Retinal pigment epithelial cell (primary cell): ENCODE measurements around the gene CPA2.

Experiments
- DNase-seq: peaks from one replicate; pipeline ENCODE4 v3.0.0-alpha.2; 2010; ENCODE audit warnings: low read depth
- H3K4me3 ChIP-seq: 2 replicates; pipeline ENCODE4 v1.5.1; 2011; ENCODE audit warnings: mild to moderate bottlenecking, low read length, control low read depth, moderate library complexity
- TF ChIP-seq, protein P1 (sequence below): conservative IDR thresholded peaks from 2 replicates; pipeline ENCODE4 v1.5.1; 2011; ENCODE audit warnings: low read depth, low read length, control low read depth, inconsistent platforms

The CPA2 gene

DNA sequence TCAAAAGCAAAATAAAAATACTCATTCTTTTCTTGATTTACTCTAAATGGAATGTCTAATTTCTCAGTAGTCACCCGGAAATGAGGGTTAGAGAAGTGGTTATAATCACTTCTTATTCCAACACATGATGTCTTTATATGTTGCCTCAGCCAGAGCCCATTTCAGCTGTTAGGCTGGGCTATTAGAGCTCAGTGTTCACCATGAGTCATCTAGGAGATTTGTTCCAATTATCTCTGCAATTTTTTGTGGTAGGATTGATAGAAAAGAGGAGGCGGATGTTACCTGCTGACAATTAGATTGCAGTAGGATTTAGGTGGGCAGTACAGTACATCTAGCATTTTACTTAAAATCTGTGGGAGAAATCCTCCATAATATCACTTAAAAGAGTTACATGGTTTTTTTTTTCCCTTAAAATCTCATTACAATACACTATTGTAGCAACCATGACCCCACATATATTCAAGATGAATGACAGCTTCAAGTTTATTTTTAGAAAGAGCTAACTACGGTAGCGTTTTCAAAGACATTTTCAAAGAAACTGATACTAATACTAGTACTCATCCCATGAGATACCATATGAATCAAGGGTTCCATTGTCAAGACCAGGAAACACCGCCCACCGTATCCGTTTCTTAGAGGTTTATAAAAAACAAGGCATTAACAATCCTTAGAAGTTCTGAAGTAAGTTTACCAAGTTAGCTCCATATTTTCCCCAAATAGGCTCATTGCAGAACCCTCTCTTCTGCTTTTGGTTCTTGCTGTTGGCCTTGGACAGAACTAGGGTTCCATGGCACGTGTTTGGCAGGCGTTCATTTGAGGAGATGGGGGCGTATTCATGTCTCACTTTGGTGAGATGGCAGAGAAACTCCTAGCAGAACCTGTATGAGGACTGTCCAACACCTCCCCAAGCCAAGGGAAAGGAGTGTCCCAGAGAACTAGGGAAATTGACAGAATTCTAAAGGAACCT is 10.4 kb downstream of the CPA2 start:
- no peak overlapping the region for H3K4me3 ChIP-seq
- peak; percentile 75 for DNase-seq
- TF ChIP-seq, protein P1, sequence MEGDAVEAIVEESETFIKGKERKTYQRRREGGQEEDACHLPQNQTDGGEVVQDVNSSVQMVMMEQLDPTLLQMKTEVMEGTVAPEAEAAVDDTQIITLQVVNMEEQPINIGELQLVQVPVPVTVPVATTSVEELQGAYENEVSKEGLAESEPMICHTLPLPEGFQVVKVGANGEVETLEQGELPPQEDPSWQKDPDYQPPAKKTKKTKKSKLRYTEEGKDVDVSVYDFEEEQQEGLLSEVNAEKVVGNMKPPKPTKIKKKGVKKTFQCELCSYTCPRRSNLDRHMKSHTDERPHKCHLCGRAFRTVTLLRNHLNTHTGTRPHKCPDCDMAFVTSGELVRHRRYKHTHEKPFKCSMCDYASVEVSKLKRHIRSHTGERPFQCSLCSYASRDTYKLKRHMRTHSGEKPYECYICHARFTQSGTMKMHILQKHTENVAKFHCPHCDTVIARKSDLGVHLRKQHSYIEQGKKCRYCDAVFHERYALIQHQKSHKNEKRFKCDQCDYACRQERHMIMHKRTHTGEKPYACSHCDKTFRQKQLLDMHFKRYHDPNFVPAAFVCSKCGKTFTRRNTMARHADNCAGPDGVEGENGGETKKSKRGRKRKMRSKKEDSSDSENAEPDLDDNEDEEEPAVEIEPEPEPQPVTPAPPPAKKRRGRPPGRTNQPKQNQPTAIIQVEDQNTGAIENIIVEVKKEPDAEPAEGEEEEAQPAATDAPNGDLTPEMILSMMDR, result no peak

DNA sequence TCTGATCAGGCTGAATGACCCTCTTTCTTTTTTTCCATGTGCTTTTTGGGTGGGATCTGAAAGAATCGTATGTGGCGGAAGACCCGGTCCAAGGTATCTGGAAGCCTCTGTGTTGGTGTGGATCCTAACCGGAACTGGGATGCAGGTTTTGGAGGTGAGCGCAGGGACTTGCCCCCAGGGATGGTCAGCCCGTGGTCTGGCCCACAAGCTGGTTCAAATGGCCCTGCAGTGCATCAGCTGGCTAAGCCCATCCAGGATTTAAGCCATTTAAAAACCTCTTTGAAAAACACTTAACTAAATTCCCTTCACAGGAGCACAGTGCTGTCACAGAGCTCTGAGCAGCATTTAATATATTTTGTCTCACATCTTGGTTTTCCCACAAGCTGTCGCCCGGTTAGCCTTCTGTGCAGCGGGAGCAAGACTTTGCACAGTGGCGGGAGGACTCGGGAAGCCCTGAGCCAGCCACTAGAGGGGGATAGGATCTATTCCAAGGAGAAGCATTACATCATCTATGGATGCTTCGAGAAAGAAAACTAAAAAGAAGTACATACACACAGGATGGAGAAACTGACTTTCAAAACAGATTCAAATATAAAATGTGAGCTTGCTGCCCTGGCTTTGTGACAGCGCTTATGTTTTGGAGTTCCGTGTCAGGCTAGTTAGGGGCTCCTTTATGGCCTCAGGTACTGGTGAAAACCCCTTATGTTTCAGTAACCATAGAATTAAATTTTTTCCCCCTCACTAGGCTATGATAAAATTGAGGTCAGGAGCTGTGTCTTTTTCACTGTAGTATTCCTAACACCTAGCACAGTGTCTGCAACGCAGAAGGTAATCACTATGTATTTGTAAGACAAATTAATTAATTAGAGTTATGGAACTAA is 11.3 kb downstream of the CPA2 start:
- TF ChIP-seq, protein P1, result peak; percentile 65
- H3K4me3 ChIP-seq, result no peak overlapping the region
- DNase-seq, result peak; percentile 42

DNA sequence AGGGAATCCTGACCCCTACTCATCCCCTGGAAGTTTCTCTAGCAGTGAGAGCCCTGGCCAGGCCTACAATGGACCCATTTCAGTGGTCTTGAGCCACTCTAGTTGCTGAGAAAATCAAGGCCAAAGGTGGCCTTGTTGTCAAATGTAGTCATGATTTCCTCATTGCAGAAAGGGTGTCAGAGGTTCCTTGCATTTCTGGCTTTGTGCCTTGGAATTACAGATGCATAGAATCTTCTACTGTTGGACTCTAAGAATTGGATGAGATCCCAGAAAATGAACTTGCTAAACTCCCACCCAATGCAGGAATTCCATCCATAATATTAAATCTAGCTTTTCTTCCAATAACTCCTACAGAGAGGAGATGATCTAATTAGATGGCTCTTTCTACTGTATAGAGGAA is 12.2 kb downstream of the CPA2 start:
- TF ChIP-seq, protein P1, result no peak
- DNase-seq, result peak; percentile 88
- no peak overlapping the region for H3K4me3 ChIP-seq

DNA sequence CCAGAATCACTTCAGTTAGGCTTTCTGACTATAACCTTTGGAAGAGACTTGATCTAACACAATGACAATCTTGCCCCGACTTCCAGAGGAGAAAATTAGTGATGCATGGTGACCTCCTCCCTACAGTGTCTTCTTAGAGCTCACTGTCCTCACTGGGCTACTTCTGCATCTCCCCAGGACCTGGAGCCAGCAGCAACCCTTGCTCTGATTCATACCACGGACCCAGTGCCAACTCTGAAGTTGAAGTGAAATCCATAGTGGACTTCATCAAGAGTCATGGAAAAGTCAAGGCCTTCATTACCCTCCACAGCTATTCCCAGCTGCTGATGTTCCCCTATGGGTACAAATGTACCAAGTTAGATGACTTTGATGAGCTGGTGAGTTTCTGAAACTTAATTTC is 12.6 kb downstream of the CPA2 start:
- no peak for DNase-seq
- H3K4me3 ChIP-seq, result no peak overlapping the region
- TF ChIP-seq, protein P1, result no peak

DNA sequence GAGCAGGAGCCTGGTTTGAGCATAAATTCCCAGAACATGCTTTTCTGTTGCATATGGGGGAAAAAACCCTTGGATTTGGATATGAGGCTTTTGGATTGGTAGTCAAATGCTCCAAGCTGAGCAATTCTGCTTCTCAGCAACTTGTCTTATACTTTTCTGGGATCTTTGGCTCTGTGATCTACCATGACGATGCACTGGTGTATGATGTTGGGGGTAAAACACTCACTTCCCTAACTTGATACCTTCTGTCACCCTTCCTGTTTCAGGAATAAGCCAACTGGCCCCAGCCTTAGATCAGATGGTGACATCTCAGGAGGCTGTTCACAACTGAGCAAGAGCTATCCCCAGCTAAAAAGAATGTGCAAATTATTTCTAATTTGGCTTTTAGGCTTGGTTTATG is 13.2 kb downstream of the CPA2 start:
- no peak for DNase-seq
- TF ChIP-seq, protein P1, result no peak

DNA sequence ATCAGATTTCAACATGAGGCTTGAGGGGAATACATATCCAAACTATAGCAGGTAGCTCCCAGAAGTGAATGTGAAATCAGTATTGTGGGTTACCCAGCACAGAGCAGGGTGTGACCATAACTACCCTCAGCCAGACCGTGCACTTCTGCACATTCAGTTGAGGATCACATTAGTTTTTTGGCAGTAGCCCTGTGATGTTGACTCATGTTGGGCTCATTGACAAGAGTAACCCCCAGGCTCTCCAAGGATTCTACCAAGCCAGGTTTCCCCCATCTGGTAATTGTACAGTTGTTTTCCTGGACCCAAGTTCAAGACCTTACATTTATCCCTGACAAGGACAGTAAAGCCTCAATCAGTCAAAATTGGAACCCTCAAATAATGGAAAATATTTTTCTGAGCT is 14.6 kb downstream of the CPA2 start:
- no peak overlapping the region for H3K4me3 ChIP-seq
- TF ChIP-seq, protein P1, result no peak
- DNase-seq, result no peak

More for the DNA sequence above, 13.2 kb downstream of the CPA2 start:
- H3K4me3 ChIP-seq, result no peak overlapping the region
